ENCODE data around the gene SPEM3.

Gene SPEM3

GRCh38 chr17:7389924-7390910 is 38.4 kb upstream of the SPEM3 start:
- ATAC-seq (ENCODE audit: low read depth) (no peak), DNase-seq (ENCODE audit: low spot score) (no peak)
- H3K27ac ChIP-seq (ENCODE audit: poor library complexity, severe bottlenecking) = no peak overlapping the region
- H3K4me1 ChIP-seq (ENCODE audit: insufficient read depth, poor library complexity, severe bottlenecking) = no peaks in the 10 kb centered on the region
- H3K9me3 ChIP-seq (ENCODE audit: severe bottlenecking) = no peaks in the 10 kb centered on the region
- TF ChIP-seq CTCF (IDR thresholded peaks at IDR 0.05; ENCODE audit: poor library complexity, severe bottlenecking) = no peak
- no peaks in the 10 kb centered on the region for H3K27me3 ChIP-seq (ENCODE audit: insufficient read depth, poor library complexity, severe bottlenecking)
- no peak overlapping the region for H3K4me3 ChIP-seq (ENCODE audit: severe bottlenecking)
- peaks cover 50% of the 10 kb centered on the region for H3K36me3 ChIP-seq (ENCODE audit: low read depth)

- no peak for TF ChIP-seq CTCF (IDR thresholded peaks at IDR 0.05; ENCODE audit: poor library complexity, severe bottlenecking)
- no peaks in the 10 kb centered on the region for H3K4me1 ChIP-seq (ENCODE audit: insufficient read depth, poor library complexity, severe bottlenecking)
- H3K27ac ChIP-seq (ENCODE audit: poor library complexity, severe bottlenecking) = no peak overlapping the region
- no peak overlapping the region for H3K4me3 ChIP-seq (ENCODE audit: severe bottlenecking)
- H3K36me3 ChIP-seq (ENCODE audit: low read depth) = peaks cover 50% of the 10 kb centered on the region
- H3K27me3 ChIP-seq (ENCODE audit: insufficient read depth, poor library complexity, severe bottlenecking) = no peaks in the 10 kb centered on the region
- ATAC-seq (ENCODE audit: low read depth) = no peak
- DNase-seq (ENCODE audit: low spot score) = no peak
- no peaks in the 10 kb centered on the region for H3K9me3 ChIP-seq (ENCODE audit: severe bottlenecking)
Observed at GRCh38 chr17:7391307-7391706, 37.4 kb upstream of the SPEM3 start.

GRCh38 chr17:7392696-7393612 is 35.7 kb upstream of the SPEM3 start:
- ATAC-seq (ENCODE audit: low read depth) = no peak
- TF ChIP-seq CTCF (IDR thresholded peaks at IDR 0.05; ENCODE audit: poor library complexity, severe bottlenecking) = no peak

GRCh38 chr17:7393613-7394451 is 34.8 kb upstream of the SPEM3 start:
- TF ChIP-seq CTCF (IDR thresholded peaks at IDR 0.05; ENCODE audit: poor library complexity, severe bottlenecking) = no peak

More at GRCh38 chr17:7392696-7393612, 35.7 kb upstream of the SPEM3 start:
- no peaks in the 10 kb centered on the region for H3K27me3 ChIP-seq (ENCODE audit: insufficient read depth, poor library complexity, severe bottlenecking)
- H3K9me3 ChIP-seq (ENCODE audit: severe bottlenecking) = no peaks in the 10 kb centered on the region
- peak; percentile 59 for DNase-seq (ENCODE audit: low spot score)
- H3K4me1 ChIP-seq (ENCODE audit: insufficient read depth, poor library complexity, severe bottlenecking) = no peaks in the 10 kb centered on the region
- H3K4me3 ChIP-seq (ENCODE audit: severe bottlenecking) = peak overlapping the region; percentile 76
- peaks cover 48% of the 10 kb centered on the region for H3K36me3 ChIP-seq (ENCODE audit: low read depth)
- H3K27ac ChIP-seq (ENCODE audit: poor library complexity, severe bottlenecking) = peak overlapping the region; percentile 73

More at GRCh38 chr17:7393613-7394451, 34.8 kb upstream of the SPEM3 start:
- Histone ChIP-seq H3K27me3 (ENCODE audit: insufficient read depth, poor library complexity, severe bottlenecking) (no peaks in the 10 kb centered on the region), H3K36me3 (ENCODE audit: low read depth) (peaks cover 40% of the 10 kb centered on the region), H3K9me3 (ENCODE audit: severe bottlenecking) (no peaks in the 10 kb centered on the region), H3K27ac (ENCODE audit: poor library complexity, severe bottlenecking) (peak overlapping the region; percentile 73), H3K4me3 (ENCODE audit: severe bottlenecking) (peak overlapping the region; percentile 76), H3K4me1 (ENCODE audit: insufficient read depth, poor library complexity, severe bottlenecking) (no peaks in the 10 kb centered on the region)
- peak; percentile 72 for DNase-seq (ENCODE audit: low spot score)
- peak; percentile 58 for ATAC-seq (ENCODE audit: low read depth)
